A673 (cell line): ENCODE measurements around the gene KCTD16.

ENCODE experiments used
- EZH2 ChIP-seq: fragments of 200-600 bp; sonication (generic); IDR thresholded peaks from 2 replicates; pipeline ENCODE4 v1.6.1; 2017; ENCODE audit warnings: borderline replicate concordance, low read depth, mild to moderate bottlenecking, mixed read lengths, antibody characterized with exemption, low read length; ENCODE audit not compliant: poor library complexity, severe bottlenecking
- TF ChIP-seq, protein P1 (sequence below): fragments of 300-800, 200-600 bp; sonication (generic); conservative IDR thresholded peaks from 2 replicates; pipeline ENCODE4 v1.5.1; 2017; ENCODE audit warnings: low read depth, mild to moderate bottlenecking, antibody characterized with exemption, low read length, moderate library complexity, mixed read lengths

- TF ChIP-seq, protein P1, sequence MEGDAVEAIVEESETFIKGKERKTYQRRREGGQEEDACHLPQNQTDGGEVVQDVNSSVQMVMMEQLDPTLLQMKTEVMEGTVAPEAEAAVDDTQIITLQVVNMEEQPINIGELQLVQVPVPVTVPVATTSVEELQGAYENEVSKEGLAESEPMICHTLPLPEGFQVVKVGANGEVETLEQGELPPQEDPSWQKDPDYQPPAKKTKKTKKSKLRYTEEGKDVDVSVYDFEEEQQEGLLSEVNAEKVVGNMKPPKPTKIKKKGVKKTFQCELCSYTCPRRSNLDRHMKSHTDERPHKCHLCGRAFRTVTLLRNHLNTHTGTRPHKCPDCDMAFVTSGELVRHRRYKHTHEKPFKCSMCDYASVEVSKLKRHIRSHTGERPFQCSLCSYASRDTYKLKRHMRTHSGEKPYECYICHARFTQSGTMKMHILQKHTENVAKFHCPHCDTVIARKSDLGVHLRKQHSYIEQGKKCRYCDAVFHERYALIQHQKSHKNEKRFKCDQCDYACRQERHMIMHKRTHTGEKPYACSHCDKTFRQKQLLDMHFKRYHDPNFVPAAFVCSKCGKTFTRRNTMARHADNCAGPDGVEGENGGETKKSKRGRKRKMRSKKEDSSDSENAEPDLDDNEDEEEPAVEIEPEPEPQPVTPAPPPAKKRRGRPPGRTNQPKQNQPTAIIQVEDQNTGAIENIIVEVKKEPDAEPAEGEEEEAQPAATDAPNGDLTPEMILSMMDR, result no peak
- no peak for TF ChIP-seq EZH2
Observed at GRCh38 chr5:144472221-144472620, 301.5 kb downstream of the KCTD16 start.
